SK-N-SH (cell line): ENCODE data around the gene LHFPL6. TPM values are rescaled to one million over a fixed set of nuclear protein-coding genes. Genes with fewer than 3 reads are reported as not detected.

ENCODE experiments used
- CTCF ChIA-PET: fragments of 300-600, 350-600 bp; formaldehyde crosslinking; extraction: SDS; loops from one replicate; lab custom pipeline; 2021; lab: Yijun Ruan, JAX
- POLR2A ChIA-PET: fragments of 350-600 bp; sonication (Branson Sonifier 250); formaldehyde crosslinking; extraction: SDS; loops from one replicate; lab custom pipeline; 2020; ENCODE audit warnings: antibody characterized with exemption, inconsistent platforms; lab: Yijun Ruan, JAX
- DNase-seq: peaks from one replicate; pipeline ENCODE4 v3.0.0; 2012
- H2AFZ ChIP-seq: fragments of 200-600 bp; sonication (generic); 2 replicates; pipeline ENCODE4 v1.8.1; 2016; ENCODE audit warnings: antibody characterized with exemption, mild to moderate bottlenecking, low read depth
- H3F3A ChIP-seq: fragments of 200-600 bp; sonication (generic); replicated peaks from 2 replicates; pipeline ENCODE3; 2016; ENCODE audit warnings: antibody characterized with exemption, mild to moderate bottlenecking; ENCODE audit not compliant: insufficient read depth
- H3K27ac ChIP-seq, 2 experiments: fragments of 200-500 bp in 1 of 2; fragments of 200-600 bp in 1 of 2; sonication (Bioruptor generic) in 1 of 2; sonication (generic), shearing (Covaris generic) in 1 of 2; 2 replicates each; pipeline versions ENCODE4 v1.5.1 to v1.6.1; 2014 to 2016; ENCODE audit warnings: low read depth in 2 of 2, inconsistent platforms in 1 of 2, low read length in 1 of 2, mild to moderate bottlenecking in 1 of 2, mixed read lengths in 1 of 2
- H3K27me3 ChIP-seq: fragments of 200-600 bp; sonication (generic), shearing (Covaris generic); 2 replicates; pipeline ENCODE4 v1.6.1; 2016; ENCODE audit warnings: mixed run types; ENCODE audit not compliant: insufficient read depth
- H3K36me3 ChIP-seq, 2 experiments: fragments of 200-500 bp in 1 of 2; fragments of 200-600 bp in 1 of 2; sonication (Bioruptor generic) in 1 of 2; sonication (generic) in 1 of 2; replicated peaks in 1 of 2; 2 replicates each; pipeline versions ENCODE3 to v1.5.1; 2014 to 2016; ENCODE audit warnings: low read length in 1 of 2, mild to moderate bottlenecking in 1 of 2; ENCODE audit not compliant: insufficient read depth in 2 of 2, control insufficient read depth in 1 of 2
- H3K4me1 ChIP-seq, 2 experiments: fragments of 200-500 bp in 1 of 2; fragments of 200-600 bp in 1 of 2; sonication (Bioruptor generic) in 1 of 2; sonication (generic), shearing (Covaris generic) in 1 of 2; 2 replicates each; pipeline versions ENCODE4 v1.5.1 to v1.6.1; 2014 to 2016; ENCODE audit warnings: low read depth in 1 of 2, low read length in 1 of 2, mixed run types in 1 of 2; ENCODE audit not compliant: insufficient read depth in 2 of 2, control insufficient read depth in 1 of 2
- H3K4me2 ChIP-seq: fragments of 200-600 bp; sonication (generic), shearing (Covaris generic); 2 replicates; pipeline ENCODE4 v1.6.1; 2017; ENCODE audit warnings: mixed run types
- H3K4me3 ChIP-seq, 2 experiments: fragments of 200-500 bp in 1 of 2; fragments of 200-600 bp in 1 of 2; sonication (Bioruptor generic) in 1 of 2; sonication (generic), shearing (Covaris generic) in 1 of 2; 2 replicates each; pipeline versions ENCODE4 v1.5.1 to v1.8.1; 2014 to 2016; ENCODE audit warnings: low read depth in 2 of 2, inconsistent platforms in 1 of 2, low read length in 1 of 2, mild to moderate bottlenecking in 1 of 2, mixed read lengths in 1 of 2, moderate library complexity in 1 of 2
- H3K79me2 ChIP-seq: fragments of 200-600 bp; sonication (generic); 2 replicates; pipeline ENCODE4 v1.8.1; 2017; ENCODE audit warnings: mild to moderate bottlenecking; ENCODE audit not compliant: insufficient read depth
- H3K9ac ChIP-seq: fragments of 200-600 bp; sonication (generic); 2 replicates; pipeline ENCODE4 v1.6.1; 2017; ENCODE audit warnings: mixed run types
- H3K9me2 ChIP-seq: fragments of 200-600 bp; sonication (generic); 2 replicates; pipeline ENCODE4 v1.6.1; 2017; ENCODE audit warnings: mixed run types
- H3K9me3 ChIP-seq: fragments of 200-600 bp; sonication (generic); 2 replicates; pipeline ENCODE4 v1.6.1; 2017; ENCODE audit warnings: mixed run types, mild to moderate bottlenecking, moderate library complexity
- H4K20me1 ChIP-seq: fragments of 200-600 bp; sonication (generic); 2 replicates; pipeline ENCODE4 v1.6.1; 2017; ENCODE audit warnings: mild to moderate bottlenecking, mixed run types; ENCODE audit not compliant: insufficient read depth
- ELF1 ChIP-seq: IDR thresholded peaks from 2 replicates; pipeline ENCODE4 v1.4.0; 2012
- EZH2phosphoT487 ChIP-seq: fragments of 200-600 bp; sonication (generic); IDR thresholded peaks from 2 replicates; pipeline ENCODE4 v1.6.1; 2017; ENCODE audit warnings: low read depth, mixed run types, mild to moderate bottlenecking, antibody characterized with exemption, moderate library complexity, borderline replicate concordance
- FOXM1 ChIP-seq: IDR thresholded peaks from 2 replicates; pipeline ENCODE4 v1.4.0; 2012; ENCODE audit warnings: low read depth, mild to moderate bottlenecking
- GABPA ChIP-seq: IDR thresholded peaks from 2 replicates; pipeline ENCODE4 v1.4.0; 2012; ENCODE audit warnings: low read depth, mild to moderate bottlenecking
- GATA2 ChIP-seq: sonication (generic); formaldehyde crosslinking; IDR thresholded peaks from 2 replicates; pipeline ENCODE4 v1.5.0; 2020; ENCODE audit warnings: mild to moderate bottlenecking, missing genetic modification reagents
- MXI1 ChIP-seq: IDR thresholded peaks from 2 replicates; pipeline ENCODE4 v1.6.1; 2012; ENCODE audit warnings: mild to moderate bottlenecking, low read depth, low read length, improper control_type of control experiment
- NRF1 ChIP-seq: IDR thresholded peaks from 2 replicates; pipeline ENCODE4 v1.6.1; 2012; ENCODE audit warnings: low read depth, mild to moderate bottlenecking, low read length
- RAD21 ChIP-seq: IDR thresholded peaks from 2 replicates; pipeline ENCODE4 v1.6.1; 2012; ENCODE audit warnings: mild to moderate bottlenecking, low read length
- SMC3 ChIP-seq: IDR thresholded peaks from 2 replicates; pipeline ENCODE4 v1.6.1; 2012; ENCODE audit warnings: low read depth, low read length, improper control_type of control experiment
- TEAD4 ChIP-seq: IDR thresholded peaks from 2 replicates; pipeline ENCODE4 v1.4.0; 2012; ENCODE audit warnings: mild to moderate bottlenecking, borderline replicate concordance; ENCODE audit not compliant: insufficient read depth
- YY1 ChIP-seq: IDR thresholded peaks from 2 replicates; pipeline ENCODE4 v1.4.0; 2012; ENCODE audit warnings: low read depth, mild to moderate bottlenecking
- WGBS: methylation state at CpG from one replicate; pipeline ENCODE4 v1.1.6; 2017; ENCODE audit warnings: low lambda C conversion rate; 5-methylcytosine and 5-hydroxymethylcytosine counted together
- polyA plus RNA-seq, 3 experiments: library from polyadenylated mRNA; depleted of rRNA; stranded (reverse); fragments of >200 nt; gene quantifications; 2 replicates each; pipeline ENCODE4 v1.2.3, GENCODE V29; 2012
- TF ChIP-seq, protein P1 (sequence below): fragments of 150-350 bp; IDR thresholded peaks from 2 replicates; pipeline ENCODE4 v1.6.1; 2016; ENCODE audit warnings: mild to moderate bottlenecking, low read depth, low read length
- TF ChIP-seq, protein P2 (sequence below): fragments of 150-350 bp; IDR thresholded peaks from 2 replicates; pipeline ENCODE4 v1.6.1; 2017; ENCODE audit warnings: antibody characterized with exemption, low read length, low read depth, borderline replicate concordance
- TF ChIP-seq, protein P3 (sequence below): IDR thresholded peaks from 2 replicates; pipeline ENCODE4; 2012
- TF ChIP-seq, protein P4 (sequence below): IDR thresholded peaks from 2 replicates; pipeline ENCODE4 v1.4.0; 2012; ENCODE audit warnings: low read depth, borderline replicate concordance
- TF ChIP-seq, protein P5 (sequence below): IDR thresholded peaks from 2 replicates; pipeline ENCODE4 v1.6.1; 2012; ENCODE audit warnings: mild to moderate bottlenecking, low read depth, low read length, moderate library complexity
- TF ChIP-seq, protein P6 (sequence below): IDR thresholded peaks from 2 replicates; pipeline ENCODE4 v1.4.0; 2012; ENCODE audit warnings: low read depth, borderline replicate concordance

LHFPL6 gene
- polyA plus RNA-seq, 1 of the 3 experiments (the other 2 are of a cell fraction) = 22.2 TPM

DNA sequence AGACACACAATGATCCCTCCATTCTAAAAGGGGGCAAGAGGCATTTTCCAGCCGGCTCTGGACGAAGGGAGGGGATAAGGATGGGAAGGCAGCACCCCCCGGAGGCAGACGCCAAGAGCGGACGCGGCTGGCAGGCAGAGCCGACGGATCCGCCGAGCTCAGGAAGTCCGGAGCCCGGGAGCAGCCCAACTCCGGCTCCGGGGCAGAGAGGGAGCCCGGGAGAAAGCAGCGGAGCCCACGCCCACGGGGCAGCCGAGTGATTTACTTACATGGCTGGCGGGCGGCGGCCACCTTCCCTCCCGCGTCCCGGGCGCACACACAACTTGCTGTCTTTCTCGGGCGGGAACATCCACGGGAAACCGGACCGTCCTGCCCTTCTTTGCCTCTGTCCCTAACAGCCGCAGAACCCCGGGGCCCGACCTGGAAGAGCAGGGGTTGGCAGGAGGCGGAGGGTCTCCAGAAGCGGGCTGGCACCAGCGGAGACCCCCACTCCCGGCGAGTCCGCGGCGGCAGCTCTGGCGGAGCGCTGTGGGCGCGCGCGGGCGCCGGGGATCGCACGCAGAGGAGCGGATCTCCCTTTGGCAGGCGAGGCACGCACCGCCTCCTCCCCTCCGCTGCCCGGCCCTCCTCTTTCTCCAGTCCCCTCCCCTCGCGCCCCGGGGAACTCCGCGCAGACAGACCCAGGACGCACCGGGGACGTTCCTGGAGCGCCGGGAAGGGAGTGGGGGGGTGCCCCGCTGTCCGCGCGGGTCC lies at the start of gene LHFPL6 (continued):
- TF ChIP-seq, protein P1, sequence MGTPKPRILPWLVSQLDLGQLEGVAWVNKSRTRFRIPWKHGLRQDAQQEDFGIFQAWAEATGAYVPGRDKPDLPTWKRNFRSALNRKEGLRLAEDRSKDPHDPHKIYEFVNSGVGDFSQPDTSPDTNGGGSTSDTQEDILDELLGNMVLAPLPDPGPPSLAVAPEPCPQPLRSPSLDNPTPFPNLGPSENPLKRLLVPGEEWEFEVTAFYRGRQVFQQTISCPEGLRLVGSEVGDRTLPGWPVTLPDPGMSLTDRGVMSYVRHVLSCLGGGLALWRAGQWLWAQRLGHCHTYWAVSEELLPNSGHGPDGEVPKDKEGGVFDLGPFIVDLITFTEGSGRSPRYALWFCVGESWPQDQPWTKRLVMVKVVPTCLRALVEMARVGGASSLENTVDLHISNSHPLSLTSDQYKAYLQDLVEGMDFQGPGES = no peak
- no peak for TF ChIP-seq FOXM1
- no peak for TF ChIP-seq ELF1
- TF ChIP-seq MXI1 = peak; percentile 32; the same call in 1 of the 2 replicates
- TF ChIP-seq RAD21 = peak; percentile 58
- TF ChIP-seq, protein P2, sequence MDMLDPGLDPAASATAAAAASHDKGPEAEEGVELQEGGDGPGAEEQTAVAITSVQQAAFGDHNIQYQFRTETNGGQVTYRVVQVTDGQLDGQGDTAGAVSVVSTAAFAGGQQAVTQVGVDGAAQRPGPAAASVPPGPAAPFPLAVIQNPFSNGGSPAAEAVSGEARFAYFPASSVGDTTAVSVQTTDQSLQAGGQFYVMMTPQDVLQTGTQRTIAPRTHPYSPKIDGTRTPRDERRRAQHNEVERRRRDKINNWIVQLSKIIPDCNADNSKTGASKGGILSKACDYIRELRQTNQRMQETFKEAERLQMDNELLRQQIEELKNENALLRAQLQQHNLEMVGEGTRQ = no peak
- TF ChIP-seq GATA2 (CRISPR knock-in tag) = no peak
- TF ChIP-seq, protein P3, sequence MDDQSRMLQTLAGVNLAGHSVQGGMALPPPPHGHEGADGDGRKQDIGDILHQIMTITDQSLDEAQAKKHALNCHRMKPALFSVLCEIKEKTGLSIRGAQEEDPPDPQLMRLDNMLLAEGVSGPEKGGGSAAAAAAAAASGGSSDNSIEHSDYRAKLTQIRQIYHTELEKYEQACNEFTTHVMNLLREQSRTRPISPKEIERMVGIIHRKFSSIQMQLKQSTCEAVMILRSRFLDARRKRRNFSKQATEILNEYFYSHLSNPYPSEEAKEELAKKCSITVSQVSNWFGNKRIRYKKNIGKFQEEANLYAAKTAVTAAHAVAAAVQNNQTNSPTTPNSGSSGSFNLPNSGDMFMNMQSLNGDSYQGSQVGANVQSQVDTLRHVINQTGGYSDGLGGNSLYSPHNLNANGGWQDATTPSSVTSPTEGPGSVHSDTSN = no peak
- TF ChIP-seq TEAD4 = no peak
- TF ChIP-seq SMC3 = peak; percentile 33

DNA sequence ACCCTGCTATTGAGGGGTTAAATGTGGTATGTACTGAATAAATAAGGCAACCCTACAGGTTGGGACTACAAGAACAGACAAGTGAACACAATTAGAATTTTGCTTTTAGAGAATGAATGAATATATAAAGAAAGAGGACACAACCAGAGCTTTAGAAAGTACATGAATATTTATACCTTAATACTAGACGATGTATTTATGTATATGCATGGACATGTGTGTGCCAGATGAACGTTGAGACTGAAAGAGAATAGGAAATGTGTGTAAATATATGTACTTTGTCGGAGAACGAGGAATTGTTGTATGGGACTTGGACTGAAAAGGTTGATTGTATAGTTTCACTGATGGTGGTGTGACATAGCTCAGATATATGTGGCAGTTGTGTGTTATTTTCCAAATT lies 43.1 kb upstream of the LHFPL6 start:
- Histone ChIP-seq H3K9me3 (no peaks in the 10 kb centered on the region), H3K4me3 (no peak overlapping the region), H3K36me3 (no peaks in the 10 kb centered on the region), H3K79me2 (no peaks in the 10 kb centered on the region), H2AFZ (no peak overlapping the region), H3K9me2 (no peaks in the 10 kb centered on the region), H3K9ac (no peak overlapping the region), H3K4me2 (no peak overlapping the region), H3K27ac (no peak overlapping the region), H4K20me1 (no peaks in the 10 kb centered on the region), H3F3A (no peaks in the 10 kb centered on the region), H3K27me3 (no peaks in the 10 kb centered on the region), H3K4me1 (no peaks in the 10 kb centered on the region)
- WGBS = 45% methylated on average over 4 of the region's 4 CpGs
- TF ChIP-seq, protein P4, sequence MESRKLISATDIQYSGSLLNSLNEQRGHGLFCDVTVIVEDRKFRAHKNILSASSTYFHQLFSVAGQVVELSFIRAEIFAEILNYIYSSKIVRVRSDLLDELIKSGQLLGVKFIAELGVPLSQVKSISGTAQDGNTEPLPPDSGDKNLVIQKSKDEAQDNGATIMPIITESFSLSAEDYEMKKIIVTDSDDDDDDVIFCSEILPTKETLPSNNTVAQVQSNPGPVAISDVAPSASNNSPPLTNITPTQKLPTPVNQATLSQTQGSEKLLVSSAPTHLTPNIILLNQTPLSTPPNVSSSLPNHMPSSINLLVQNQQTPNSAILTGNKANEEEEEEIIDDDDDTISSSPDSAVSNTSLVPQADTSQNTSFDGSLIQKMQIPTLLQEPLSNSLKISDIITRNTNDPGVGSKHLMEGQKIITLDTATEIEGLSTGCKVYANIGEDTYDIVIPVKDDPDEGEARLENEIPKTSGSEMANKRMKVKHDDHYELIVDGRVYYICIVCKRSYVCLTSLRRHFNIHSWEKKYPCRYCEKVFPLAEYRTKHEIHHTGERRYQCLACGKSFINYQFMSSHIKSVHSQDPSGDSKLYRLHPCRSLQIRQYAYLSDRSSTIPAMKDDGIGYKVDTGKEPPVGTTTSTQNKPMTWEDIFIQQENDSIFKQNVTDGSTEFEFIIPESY = no peak
- no peak for TF ChIP-seq YY1
- TF ChIP-seq NRF1 = no peak
- TF ChIP-seq, protein P5, sequence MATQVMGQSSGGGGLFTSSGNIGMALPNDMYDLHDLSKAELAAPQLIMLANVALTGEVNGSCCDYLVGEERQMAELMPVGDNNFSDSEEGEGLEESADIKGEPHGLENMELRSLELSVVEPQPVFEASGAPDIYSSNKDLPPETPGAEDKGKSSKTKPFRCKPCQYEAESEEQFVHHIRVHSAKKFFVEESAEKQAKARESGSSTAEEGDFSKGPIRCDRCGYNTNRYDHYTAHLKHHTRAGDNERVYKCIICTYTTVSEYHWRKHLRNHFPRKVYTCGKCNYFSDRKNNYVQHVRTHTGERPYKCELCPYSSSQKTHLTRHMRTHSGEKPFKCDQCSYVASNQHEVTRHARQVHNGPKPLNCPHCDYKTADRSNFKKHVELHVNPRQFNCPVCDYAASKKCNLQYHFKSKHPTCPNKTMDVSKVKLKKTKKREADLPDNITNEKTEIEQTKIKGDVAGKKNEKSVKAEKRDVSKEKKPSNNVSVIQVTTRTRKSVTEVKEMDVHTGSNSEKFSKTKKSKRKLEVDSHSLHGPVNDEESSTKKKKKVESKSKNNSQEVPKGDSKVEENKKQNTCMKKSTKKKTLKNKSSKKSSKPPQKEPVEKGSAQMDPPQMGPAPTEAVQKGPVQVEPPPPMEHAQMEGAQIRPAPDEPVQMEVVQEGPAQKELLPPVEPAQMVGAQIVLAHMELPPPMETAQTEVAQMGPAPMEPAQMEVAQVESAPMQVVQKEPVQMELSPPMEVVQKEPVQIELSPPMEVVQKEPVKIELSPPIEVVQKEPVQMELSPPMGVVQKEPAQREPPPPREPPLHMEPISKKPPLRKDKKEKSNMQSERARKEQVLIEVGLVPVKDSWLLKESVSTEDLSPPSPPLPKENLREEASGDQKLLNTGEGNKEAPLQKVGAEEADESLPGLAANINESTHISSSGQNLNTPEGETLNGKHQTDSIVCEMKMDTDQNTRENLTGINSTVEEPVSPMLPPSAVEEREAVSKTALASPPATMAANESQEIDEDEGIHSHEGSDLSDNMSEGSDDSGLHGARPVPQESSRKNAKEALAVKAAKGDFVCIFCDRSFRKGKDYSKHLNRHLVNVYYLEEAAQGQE = no peak
- no peak for TF ChIP-seq ELF1
- no peak for TF ChIP-seq EZH2phosphoT487
- TF ChIP-seq, protein P6, sequence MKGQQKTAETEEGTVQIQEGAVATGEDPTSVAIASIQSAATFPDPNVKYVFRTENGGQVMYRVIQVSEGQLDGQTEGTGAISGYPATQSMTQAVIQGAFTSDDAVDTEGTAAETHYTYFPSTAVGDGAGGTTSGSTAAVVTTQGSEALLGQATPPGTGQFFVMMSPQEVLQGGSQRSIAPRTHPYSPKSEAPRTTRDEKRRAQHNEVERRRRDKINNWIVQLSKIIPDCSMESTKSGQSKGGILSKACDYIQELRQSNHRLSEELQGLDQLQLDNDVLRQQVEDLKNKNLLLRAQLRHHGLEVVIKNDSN = no peak
- TF ChIP-seq GABPA = no peak
- TF ChIP-seq RAD21 = no peak
- CTCF ChIA-PET = interaction anchor here (1.5 kb wide), 1 partner anchor 30 kb away, joined by 3 read pairs; no protein-coding TSS in a partner anchor
- POLR2A ChIA-PET = no interaction called here
- DNase-seq = no peak
